GM23338 (cell line): ENCODE data around the gene BRAP. TPM values are rescaled to one million over a fixed set of nuclear protein-coding genes. Genes with fewer than 3 reads are reported as not detected.
"Not testable (repeated sequence)": the region's sequence is repeated elsewhere in the genome, so short reads cannot be mapped to it uniquely, and the experiment has no call there.

Source experiments
- ATAC-seq: fragments of 200-7000 bp; cut with Tn5 transposase; 3 replicates; pipeline ENCODE4 v1.9.1; 2020
- DNase-seq: peaks from one replicate; pipeline ENCODE4 v3.0.0-alpha.2; 2015; ENCODE audit warnings: low spot score
- H2AFZ ChIP-seq: fragments of 200-600 bp; sonication (generic); 2 replicates; pipeline ENCODE4 v1.8.0; 2016; ENCODE audit warnings: antibody characterized with exemption, mild to moderate bottlenecking, moderate library complexity
- H3F3A ChIP-seq: fragments of 200-600 bp; sonication (generic); replicated peaks from 2 replicates; pipeline ENCODE4 v1.8.0; 2017; ENCODE audit warnings: antibody characterized with exemption, mixed run types, low read depth
- H3K27ac ChIP-seq: fragments of 200-600 bp; sonication (generic); 2 replicates; pipeline ENCODE4 v1.6.1; 2016; ENCODE audit warnings: low read depth
- H3K27me3 ChIP-seq: fragments of 200-600 bp; sonication (generic); 2 replicates; pipeline ENCODE4 v1.8.0; 2016; ENCODE audit warnings: mild to moderate bottlenecking, mixed run types, moderate library complexity; ENCODE audit not compliant: insufficient read depth
- H3K36me3 ChIP-seq: fragments of 200-600 bp; sonication (generic); 2 replicates; pipeline ENCODE4 v1.8.0; 2016; ENCODE audit warnings: mild to moderate bottlenecking; ENCODE audit not compliant: insufficient read depth
- H3K4me1 ChIP-seq: fragments of 200-600 bp; sonication (generic); 2 replicates; pipeline ENCODE4 v1.8.0; 2016; ENCODE audit warnings: mild to moderate bottlenecking, moderate library complexity; ENCODE audit not compliant: insufficient read depth
- H3K4me2 ChIP-seq: fragments of 200-600 bp; sonication (generic); 2 replicates; pipeline ENCODE4 v1.7.1; 2017; ENCODE audit warnings: mixed run types
- H3K4me3 ChIP-seq: fragments of 200-600 bp; sonication (generic); 2 replicates; pipeline ENCODE4 v1.6.1; 2016; ENCODE audit warnings: mixed run types
- H3K79me2 ChIP-seq: fragments of 200-600 bp; sonication (generic); replicated peaks from 2 replicates; pipeline ENCODE4 v1.8.0; 2017; ENCODE audit warnings: mild to moderate bottlenecking; ENCODE audit not compliant: insufficient read depth
- H3K9me2 ChIP-seq: fragments of 200-600 bp; sonication (generic); 2 replicates; pipeline ENCODE4 v1.8.0; 2017; ENCODE audit not compliant: insufficient read depth
- H4K20me1 ChIP-seq: fragments of 200-600 bp; sonication (generic); replicated peaks from 2 replicates; pipeline ENCODE4 v1.8.0; 2017; ENCODE audit warnings: mild to moderate bottlenecking; ENCODE audit not compliant: insufficient read depth
- H3K27ac Mint-ChIP-seq: 2 replicates; pipeline ENCODE4 v1.8.0; 2020; ENCODE audit warnings: inconsistent platforms, mild to moderate bottlenecking, moderate library complexity, mixed read lengths
- H3K27me3 Mint-ChIP-seq: 3 replicates; pipeline ENCODE4 v1.8.0; 2022; ENCODE audit warnings: low read depth, mild to moderate bottlenecking, moderate library complexity, mixed read lengths, inconsistent platforms; ENCODE audit not compliant: insufficient read depth, poor library complexity
- H3K36me3 Mint-ChIP-seq: 3 replicates; pipeline ENCODE4 v1.8.0; 2021; ENCODE audit warnings: low read depth, mild to moderate bottlenecking, inconsistent platforms, moderate library complexity, mixed read lengths
- H3K4me1 Mint-ChIP-seq: 3 replicates; pipeline ENCODE4 v1.8.0; 2020; ENCODE audit warnings: mild to moderate bottlenecking, inconsistent platforms, mixed read lengths
- H3K4me3 Mint-ChIP-seq: 3 replicates; pipeline ENCODE4 v1.8.0; 2021; ENCODE audit warnings: moderate library complexity, mild to moderate bottlenecking, inconsistent platforms, mixed read lengths
- H3K9me3 Mint-ChIP-seq: 3 replicates; pipeline ENCODE4 v1.8.0; 2020; ENCODE audit warnings: moderate library complexity, mild to moderate bottlenecking, inconsistent platforms, mixed read lengths
- CREB1 ChIP-seq: fragments of 250-450 bp; sonication (Bioruptor Pico); IDR thresholded peaks from 2 replicates; pipeline ENCODE4 v1.5.0; 2020; ENCODE audit warnings: low read depth, mild to moderate bottlenecking, moderate library complexity
- EZH2phosphoT487 ChIP-seq: fragments of 200-600 bp; sonication (generic); IDR thresholded peaks from one replicate; pipeline ENCODE4 v1.8.1; 2018; ENCODE audit warnings: antibody characterized with exemption; ENCODE audit not compliant: unreplicated experiment
- JUNB ChIP-seq: IDR thresholded peaks from one replicate; pipeline ENCODE4 v1.6.1; 2016; ENCODE audit warnings: antibody characterized with exemption; ENCODE audit not compliant: unreplicated experiment
- NANOG ChIP-seq: IDR thresholded peaks from 2 replicates; pipeline ENCODE4 v1.6.1; 2016; ENCODE audit warnings: antibody characterized with exemption, borderline replicate concordance
- POLR2AphosphoS5 ChIP-seq: IDR thresholded peaks from 2 replicates; pipeline ENCODE4 v1.6.1; 2016; ENCODE audit warnings: antibody characterized with exemption, low read depth
- STAT1 ChIP-seq: IDR thresholded peaks from one replicate; pipeline ENCODE4 v1.6.1; 2016; ENCODE audit warnings: antibody characterized with exemption; ENCODE audit not compliant: unreplicated experiment
- ZNF114 ChIP-seq: fragments of 250-450 bp; sonication (Bioruptor Pico); IDR thresholded peaks from 2 replicates; pipeline ENCODE4 v1.5.0; 2020; ENCODE audit warnings: mild to moderate bottlenecking, moderate library complexity
- ZNF331 ChIP-seq: fragments of 250-450 bp; sonication (Bioruptor Pico); IDR thresholded peaks from 2 replicates; pipeline ENCODE4 v1.5.0; 2020; ENCODE audit warnings: low read depth, mild to moderate bottlenecking, moderate library complexity
- polyA plus RNA-seq: library from polyadenylated mRNA; unstranded; fragments of >200 nt; fragmentation: Nextera tagmentation; extraction: Ambion mirVana; gene quantifications from 2 replicates; pipeline ENCODE4 v1.2.1, GENCODE V29; 2016
- total RNA-seq: library from RNA; depleted of rRNA; stranded (reverse); fragments of >200 nt; shearing (Covaris generic); gene quantifications from 2 replicates; pipeline ENCODE4 v1.2.3, GENCODE V29; 2014
- TF ChIP-seq, protein P1 (sequence below): IDR thresholded peaks from 2 replicates; pipeline ENCODE4 v1.6.1; 2016; ENCODE audit warnings: antibody characterized with exemption
- TF ChIP-seq, protein P2 (sequence below), 2 experiments: fragments of 200-600 bp in 1 of 2; sonication (generic) in 1 of 2; conservative IDR thresholded peaks; 2 replicates each; pipeline versions ENCODE4 v1.5.1 to v1.6.1; 2016 to 2017; ENCODE audit warnings: antibody characterized with exemption in 2 of 2, low read depth in 2 of 2, mild to moderate bottlenecking in 2 of 2, moderate library complexity in 1 of 2
- TF ChIP-seq, protein P3 (sequence below): IDR thresholded peaks from one replicate; pipeline ENCODE4 v1.6.1; 2018; ENCODE audit warnings: antibody characterized with exemption; ENCODE audit not compliant: unreplicated experiment

Gene BRAP
- total and polyA plus RNA-seq, 2 experiments from 2014 or later: 14.9 to 19.4 TPM

DNA sequence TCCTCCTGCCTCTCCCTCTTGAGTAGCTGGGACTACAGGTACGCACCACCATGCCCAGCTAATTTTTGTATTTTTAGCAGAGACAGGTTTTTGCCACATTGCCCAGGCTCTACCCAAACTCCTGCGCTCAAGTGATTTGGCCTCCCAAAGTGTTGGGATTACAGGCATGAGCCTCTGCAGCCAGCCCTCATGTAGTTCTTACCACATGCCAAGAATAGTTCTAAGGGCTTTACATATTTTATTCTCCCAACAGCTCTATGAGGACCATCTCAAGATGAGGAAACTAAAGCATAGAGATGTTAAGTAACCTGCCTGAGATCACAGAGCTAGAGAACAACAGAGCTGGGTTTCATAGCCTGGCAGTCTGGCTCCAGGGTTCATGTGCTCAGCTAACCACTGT, 43.0 kb upstream of the BRAP start:
- H3K27me3 ChIP-seq: no peaks in the 10 kb centered on the region
- ATAC-seq: peak; percentile 47; the same call in 2 of the 3 replicates
- no peak overlapping the region for H3K4me3 ChIP-seq
- Mint-ChIP-seq H3K27me3 (peaks cover 8% of the 10 kb centered on the region), H3K4me1 (no peaks in the 10 kb centered on the region), H3K9me3 (peaks cover 17% of the 10 kb centered on the region), H3K36me3 (peaks cover 24% of the 10 kb centered on the region), H3K4me3 (no peak overlapping the region), H3K27ac (no peak overlapping the region)
- TF ChIP-seq STAT1 (no peak), ZNF114 (no peak), JUNB (no peak)
- H2AFZ ChIP-seq: no peak overlapping the region
- no peaks in the 10 kb centered on the region for H4K20me1 ChIP-seq
- no peaks in the 10 kb centered on the region for H3F3A ChIP-seq
- no peaks in the 10 kb centered on the region for H3K36me3 ChIP-seq
- H3K4me2 ChIP-seq: no peak overlapping the region
- no peaks in the 10 kb centered on the region for H3K4me1 ChIP-seq
- 0 out of 2 replicates have a peak overlapping the region, but pooled peaks have one; percentile 14 for H3K27ac ChIP-seq
- DNase-seq: no peak
- no peaks in the 10 kb centered on the region for H3K79me2 ChIP-seq
- peaks cover 4% of the 10 kb centered on the region; the same call in 1 of the 2 replicates for H3K9me2 ChIP-seq

DNA sequence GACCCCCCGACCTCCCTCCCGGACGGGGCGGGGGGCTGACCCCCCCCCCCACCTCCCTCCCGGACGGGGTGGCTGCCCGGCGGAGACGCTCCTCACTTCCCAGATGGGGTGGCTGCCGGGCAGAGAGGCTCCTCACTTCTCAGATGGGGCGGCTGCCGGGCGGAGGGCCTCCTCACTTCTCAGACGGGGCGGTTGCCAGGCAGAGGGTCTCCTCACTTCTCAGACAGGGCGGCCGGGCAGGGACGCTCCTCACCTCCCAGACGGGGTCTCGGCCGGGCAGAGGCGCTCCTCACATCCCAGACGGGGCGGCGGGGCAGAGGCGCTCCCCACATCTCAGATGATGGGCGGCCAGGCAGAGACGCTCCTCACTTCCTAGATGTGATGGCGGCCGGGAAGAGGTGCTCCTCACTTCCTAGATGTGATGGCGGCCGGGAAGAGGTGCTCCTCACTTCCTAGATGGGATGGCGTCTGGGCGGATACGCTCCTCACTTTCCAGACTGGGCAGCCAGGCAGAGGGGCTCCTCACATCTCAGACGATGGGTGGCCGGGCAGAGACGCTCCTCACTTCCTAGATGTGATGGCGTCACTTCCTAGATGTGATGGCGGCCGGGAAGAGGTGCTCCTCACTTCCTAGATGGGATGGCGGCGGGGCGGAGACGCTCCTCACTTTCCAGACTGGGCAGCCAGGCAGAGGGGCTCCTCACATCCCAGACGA, 38.0 kb upstream of the BRAP start:
- not testable (repeated sequence) for ATAC-seq, H2AFZ ChIP-seq, H3K4me3 ChIP-seq, H3K27ac ChIP-seq, H3K36me3 ChIP-seq, H3K4me1 Mint-ChIP-seq, H3K79me2 ChIP-seq, H3K4me2 ChIP-seq, H3K4me1 ChIP-seq, H3K4me3 Mint-ChIP-seq, H4K20me1 ChIP-seq, H3K27me3 ChIP-seq, H3K9me2 ChIP-seq, H3F3A ChIP-seq, DNase-seq, H3K27ac Mint-ChIP-seq, H3K27me3 Mint-ChIP-seq
- peaks cover 42% of the 10 kb centered on the region for H3K36me3 Mint-ChIP-seq
- H3K9me3 Mint-ChIP-seq: peaks cover 20% of the 10 kb centered on the region

DNA sequence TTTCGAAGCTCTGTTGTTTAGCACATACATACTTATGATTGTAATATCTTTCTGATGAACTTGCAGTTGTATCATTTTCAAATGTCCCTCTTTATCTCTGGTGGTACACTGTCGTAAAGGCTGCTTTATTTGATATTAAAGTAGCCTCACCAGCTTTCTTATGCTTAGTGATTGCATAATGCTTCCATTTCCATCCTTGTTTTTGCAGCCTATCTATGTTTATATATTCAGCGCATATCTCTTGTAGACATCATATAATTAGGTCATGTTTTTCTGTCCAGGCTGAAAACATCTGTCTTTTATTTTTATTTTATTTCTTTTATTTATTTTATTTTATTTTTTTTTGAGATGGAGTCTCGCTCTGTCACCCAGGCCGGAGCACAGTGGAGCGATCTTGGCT, 34.7 kb upstream of the BRAP start:
- no peaks in the 10 kb centered on the region for H3K27me3 ChIP-seq
- H3K27ac Mint-ChIP-seq: no peak overlapping the region
- ATAC-seq: no peak
- peaks cover 17% of the 10 kb centered on the region; the same call in 1 of the 2 replicates for H3K36me3 ChIP-seq
- H3K79me2 ChIP-seq: no peaks in the 10 kb centered on the region
- H3K4me3 ChIP-seq: no peak overlapping the region
- no peaks in the 10 kb centered on the region for H3F3A ChIP-seq
- no peaks in the 10 kb centered on the region for H3K4me1 ChIP-seq
- H3K36me3 Mint-ChIP-seq: peaks cover 42% of the 10 kb centered on the region
- no peak for DNase-seq
- H3K9me2 ChIP-seq: peaks cover 4% of the 10 kb centered on the region; the same call in 1 of the 2 replicates
- no peak overlapping the region for H3K4me2 ChIP-seq
- H3K4me1 Mint-ChIP-seq: no peaks in the 10 kb centered on the region
- no peak overlapping the region for H2AFZ ChIP-seq
- H3K27ac ChIP-seq: no peak overlapping the region
- H3K27me3 Mint-ChIP-seq: peaks cover 3% of the 10 kb centered on the region
- H4K20me1 ChIP-seq: no peaks in the 10 kb centered on the region
- no peak overlapping the region for H3K4me3 Mint-ChIP-seq
- H3K9me3 Mint-ChIP-seq: peaks cover 17% of the 10 kb centered on the region
- TF ChIP-seq STAT1: no peak
- TF ChIP-seq NANOG: no peak
- TF ChIP-seq, protein P1, sequence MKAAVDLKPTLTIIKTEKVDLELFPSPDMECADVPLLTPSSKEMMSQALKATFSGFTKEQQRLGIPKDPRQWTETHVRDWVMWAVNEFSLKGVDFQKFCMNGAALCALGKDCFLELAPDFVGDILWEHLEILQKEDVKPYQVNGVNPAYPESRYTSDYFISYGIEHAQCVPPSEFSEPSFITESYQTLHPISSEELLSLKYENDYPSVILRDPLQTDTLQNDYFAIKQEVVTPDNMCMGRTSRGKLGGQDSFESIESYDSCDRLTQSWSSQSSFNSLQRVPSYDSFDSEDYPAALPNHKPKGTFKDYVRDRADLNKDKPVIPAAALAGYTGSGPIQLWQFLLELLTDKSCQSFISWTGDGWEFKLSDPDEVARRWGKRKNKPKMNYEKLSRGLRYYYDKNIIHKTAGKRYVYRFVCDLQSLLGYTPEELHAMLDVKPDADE: no peak
- TF ChIP-seq, protein P2, sequence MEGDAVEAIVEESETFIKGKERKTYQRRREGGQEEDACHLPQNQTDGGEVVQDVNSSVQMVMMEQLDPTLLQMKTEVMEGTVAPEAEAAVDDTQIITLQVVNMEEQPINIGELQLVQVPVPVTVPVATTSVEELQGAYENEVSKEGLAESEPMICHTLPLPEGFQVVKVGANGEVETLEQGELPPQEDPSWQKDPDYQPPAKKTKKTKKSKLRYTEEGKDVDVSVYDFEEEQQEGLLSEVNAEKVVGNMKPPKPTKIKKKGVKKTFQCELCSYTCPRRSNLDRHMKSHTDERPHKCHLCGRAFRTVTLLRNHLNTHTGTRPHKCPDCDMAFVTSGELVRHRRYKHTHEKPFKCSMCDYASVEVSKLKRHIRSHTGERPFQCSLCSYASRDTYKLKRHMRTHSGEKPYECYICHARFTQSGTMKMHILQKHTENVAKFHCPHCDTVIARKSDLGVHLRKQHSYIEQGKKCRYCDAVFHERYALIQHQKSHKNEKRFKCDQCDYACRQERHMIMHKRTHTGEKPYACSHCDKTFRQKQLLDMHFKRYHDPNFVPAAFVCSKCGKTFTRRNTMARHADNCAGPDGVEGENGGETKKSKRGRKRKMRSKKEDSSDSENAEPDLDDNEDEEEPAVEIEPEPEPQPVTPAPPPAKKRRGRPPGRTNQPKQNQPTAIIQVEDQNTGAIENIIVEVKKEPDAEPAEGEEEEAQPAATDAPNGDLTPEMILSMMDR (conservative IDR thresholded peaks at IDR 0.05; ENCODE audit: low read depth in 2 of 2): no peak
- TF ChIP-seq ZNF331 (CRISPR knock-in tag): no peak
- TF ChIP-seq, protein P3, sequence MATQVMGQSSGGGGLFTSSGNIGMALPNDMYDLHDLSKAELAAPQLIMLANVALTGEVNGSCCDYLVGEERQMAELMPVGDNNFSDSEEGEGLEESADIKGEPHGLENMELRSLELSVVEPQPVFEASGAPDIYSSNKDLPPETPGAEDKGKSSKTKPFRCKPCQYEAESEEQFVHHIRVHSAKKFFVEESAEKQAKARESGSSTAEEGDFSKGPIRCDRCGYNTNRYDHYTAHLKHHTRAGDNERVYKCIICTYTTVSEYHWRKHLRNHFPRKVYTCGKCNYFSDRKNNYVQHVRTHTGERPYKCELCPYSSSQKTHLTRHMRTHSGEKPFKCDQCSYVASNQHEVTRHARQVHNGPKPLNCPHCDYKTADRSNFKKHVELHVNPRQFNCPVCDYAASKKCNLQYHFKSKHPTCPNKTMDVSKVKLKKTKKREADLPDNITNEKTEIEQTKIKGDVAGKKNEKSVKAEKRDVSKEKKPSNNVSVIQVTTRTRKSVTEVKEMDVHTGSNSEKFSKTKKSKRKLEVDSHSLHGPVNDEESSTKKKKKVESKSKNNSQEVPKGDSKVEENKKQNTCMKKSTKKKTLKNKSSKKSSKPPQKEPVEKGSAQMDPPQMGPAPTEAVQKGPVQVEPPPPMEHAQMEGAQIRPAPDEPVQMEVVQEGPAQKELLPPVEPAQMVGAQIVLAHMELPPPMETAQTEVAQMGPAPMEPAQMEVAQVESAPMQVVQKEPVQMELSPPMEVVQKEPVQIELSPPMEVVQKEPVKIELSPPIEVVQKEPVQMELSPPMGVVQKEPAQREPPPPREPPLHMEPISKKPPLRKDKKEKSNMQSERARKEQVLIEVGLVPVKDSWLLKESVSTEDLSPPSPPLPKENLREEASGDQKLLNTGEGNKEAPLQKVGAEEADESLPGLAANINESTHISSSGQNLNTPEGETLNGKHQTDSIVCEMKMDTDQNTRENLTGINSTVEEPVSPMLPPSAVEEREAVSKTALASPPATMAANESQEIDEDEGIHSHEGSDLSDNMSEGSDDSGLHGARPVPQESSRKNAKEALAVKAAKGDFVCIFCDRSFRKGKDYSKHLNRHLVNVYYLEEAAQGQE: no peak
- no peak for TF ChIP-seq EZH2phosphoT487
- no peak for TF ChIP-seq CREB1 (CRISPR knock-in tag)
- no peak for TF ChIP-seq POLR2AphosphoS5
